NCI-H2171 (cell line): ENCODE results near the gene OR52E1.

Source experiments
- DNase-seq: peaks from one replicate; lab custom pipeline; 2025; lab: John Stamatoyannopoulos, UW

The OR52E1 gene

DNA sequence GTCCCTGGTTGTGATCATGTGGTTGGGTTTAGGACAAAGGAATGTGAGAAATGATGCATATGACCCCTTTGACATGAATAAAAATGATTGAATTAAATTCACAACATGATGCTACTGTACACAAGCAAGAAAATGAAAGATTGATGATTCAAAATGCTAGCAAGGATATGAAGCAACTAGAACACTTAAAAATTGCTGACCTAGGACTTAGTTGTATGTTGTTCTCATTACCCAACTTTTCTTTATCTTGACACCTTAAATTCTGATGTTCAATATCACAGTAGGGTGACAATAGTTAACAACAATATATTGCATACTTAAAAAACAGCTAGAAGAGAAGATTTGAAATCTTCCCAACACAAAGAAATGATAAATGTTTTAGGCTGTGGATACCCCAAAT is 48.2 kb downstream of the OR52E1 start:
- DNase-seq: no peak

DNA sequence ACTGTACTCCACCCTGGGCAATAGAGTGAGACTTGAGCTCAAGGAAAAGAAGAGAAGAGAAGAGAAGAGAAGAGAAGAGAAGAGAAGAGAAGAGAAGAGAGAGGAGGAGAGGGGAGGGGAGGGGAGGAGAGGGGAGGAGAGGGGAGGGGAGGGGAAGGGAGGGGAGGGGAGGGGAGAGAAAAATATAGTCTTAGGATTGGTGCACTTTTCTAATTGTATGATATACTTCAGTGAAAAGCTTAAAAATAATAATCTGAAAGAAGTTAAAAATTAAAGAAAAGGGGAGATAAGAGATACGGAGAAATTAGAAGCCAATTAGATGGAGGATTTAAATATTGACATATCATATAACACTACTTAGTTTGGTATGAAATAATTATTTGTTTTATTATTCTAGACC is 49.5 kb downstream of the OR52E1 start:
- DNase-seq: no peak
